Duodenal mucosa (tissue), 2 donors: ENCODE measurements around the gene SMC2.

Experiments used
- H3K27ac ChIP-seq: one replicate; pipeline ENCODE4 v1.7.0; 2013; ENCODE audit warnings: low read depth, low read length
- H3K27me3 ChIP-seq, 2 donors: one replicate each; pipeline ENCODE4 v1.7.0; 2013; ENCODE audit warnings: low read length in 2 of 2, control low read depth in 1 of 2; ENCODE audit not compliant: insufficient read depth in 2 of 2, control insufficient read depth in 1 of 2
- H3K36me3 ChIP-seq, 2 donors: one replicate each; pipeline ENCODE4 v1.7.0; 2013; ENCODE audit warnings: low read length in 2 of 2, control low read depth in 1 of 2; ENCODE audit not compliant: insufficient read depth in 2 of 2, control insufficient read depth in 1 of 2
- H3K4me1 ChIP-seq, 2 donors: one replicate each; pipeline ENCODE4 v1.7.0; 2013; ENCODE audit warnings: low read length in 2 of 2, control low read depth in 1 of 2; ENCODE audit not compliant: insufficient read depth in 2 of 2, control insufficient read depth in 1 of 2
- H3K4me3 ChIP-seq, 2 donors: one replicate each; pipeline ENCODE4 v1.7.0; 2013; ENCODE audit warnings: low read length in 2 of 2, low read depth in 1 of 2
- H3K9ac ChIP-seq, 2 donors: one replicate each; pipeline ENCODE4 v1.7.0; 2013; ENCODE audit warnings: low read length in 2 of 2, low read depth in 1 of 2
- H3K9me3 ChIP-seq, 2 donors: one replicate each; pipeline ENCODE4 v1.7.0; 2013; ENCODE audit warnings: low read length in 2 of 2, control low read depth in 1 of 2; ENCODE audit not compliant: control insufficient read depth in 1 of 2

The SMC2 gene

DNA sequence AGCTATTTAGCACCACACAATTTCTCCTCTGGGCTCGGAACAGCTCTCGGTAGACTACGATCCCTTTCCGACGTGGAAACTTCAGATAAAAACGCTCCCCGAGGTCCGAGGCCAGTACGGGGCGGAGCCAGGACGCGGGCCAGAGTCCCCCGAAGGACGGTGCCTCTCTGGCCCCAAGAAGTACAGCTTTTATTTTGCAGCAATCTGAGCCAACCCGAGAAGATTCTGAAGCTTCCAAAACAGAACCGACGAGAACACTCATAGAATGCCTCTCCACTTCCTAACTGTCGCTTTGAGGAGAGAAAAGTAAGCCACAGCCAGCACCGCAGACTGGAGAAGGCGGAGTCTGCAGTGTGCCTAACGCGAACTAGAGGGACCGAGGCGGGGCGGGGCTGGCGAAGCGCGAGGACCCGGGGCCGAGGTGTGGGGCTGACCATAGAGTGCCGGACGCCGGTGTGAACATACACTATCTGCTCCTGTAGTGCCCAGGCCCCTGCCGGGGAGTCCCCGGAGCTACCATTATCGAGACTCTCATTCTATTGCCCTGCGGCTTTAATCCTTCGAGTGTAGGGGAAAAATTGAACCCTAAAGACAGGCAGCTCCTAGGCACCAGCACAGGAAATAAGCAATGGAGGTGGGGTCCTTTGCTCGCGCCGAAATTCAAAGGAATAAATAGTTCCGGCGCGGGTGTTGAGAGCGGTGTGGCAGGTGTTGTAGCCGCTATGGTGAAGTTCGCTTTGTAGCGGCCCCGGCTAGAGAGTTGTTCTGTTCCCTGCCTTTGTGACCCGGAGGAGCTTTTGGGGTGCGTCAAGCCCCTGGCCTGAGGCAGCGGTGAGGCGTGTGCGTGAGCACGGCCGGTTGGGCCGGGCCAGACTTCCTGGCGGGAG, at the start of gene SMC2:
SMC2 (plus strand) TSS at position 663 of the 887 bp plus-strand sequence. CDS start 1,076 bp downstream, outside the sequence.
- H3K36me3 ChIP-seq, result no peaks in the 10 kb centered on the region
- peak within 1 kb of the TSS; percentile 69 to 71 for H3K9ac ChIP-seq
- peak within 1 kb of the TSS; percentile 96 for H3K27ac ChIP-seq
- H3K9me3 ChIP-seq, result no peaks in the 10 kb centered on the region
- peaks cover 14 to 25% of the 10 kb centered on the region in 2 donors for H3K4me1 ChIP-seq
- H3K27me3 ChIP-seq, result no peaks in the 10 kb centered on the region
- peak within 1 kb of the TSS; percentile 90 to 93 for H3K4me3 ChIP-seq

DNA sequence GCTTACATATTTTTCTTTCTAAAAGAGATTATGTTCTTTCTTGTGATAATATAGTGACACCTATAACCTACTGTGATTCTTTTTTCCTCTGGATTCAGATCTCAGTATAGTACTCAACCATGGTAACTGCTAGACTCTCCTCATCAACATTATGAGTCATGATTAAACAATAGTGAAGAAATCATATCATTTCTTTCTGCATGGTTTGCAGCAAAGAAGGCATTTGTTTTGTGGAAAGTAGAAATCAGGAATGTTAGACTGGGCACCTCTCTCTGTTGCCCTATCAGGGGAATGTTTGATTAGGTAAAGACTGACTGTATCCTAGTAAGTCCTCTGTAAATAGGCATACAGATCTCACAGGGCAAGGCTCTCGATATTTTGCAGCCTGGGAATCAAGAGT, 25.6 kb upstream of the SMC2 start:
- Histone ChIP-seq H3K36me3 (no peaks in the 10 kb centered on the region), H3K27ac (no peak overlapping the region), H3K4me1 (no peaks in the 10 kb centered on the region), H3K27me3 (no peaks in the 10 kb centered on the region), H3K4me3 (no peak overlapping the region), H3K9ac (no peak overlapping the region), H3K9me3 (no peaks in the 10 kb centered on the region)

DNA sequence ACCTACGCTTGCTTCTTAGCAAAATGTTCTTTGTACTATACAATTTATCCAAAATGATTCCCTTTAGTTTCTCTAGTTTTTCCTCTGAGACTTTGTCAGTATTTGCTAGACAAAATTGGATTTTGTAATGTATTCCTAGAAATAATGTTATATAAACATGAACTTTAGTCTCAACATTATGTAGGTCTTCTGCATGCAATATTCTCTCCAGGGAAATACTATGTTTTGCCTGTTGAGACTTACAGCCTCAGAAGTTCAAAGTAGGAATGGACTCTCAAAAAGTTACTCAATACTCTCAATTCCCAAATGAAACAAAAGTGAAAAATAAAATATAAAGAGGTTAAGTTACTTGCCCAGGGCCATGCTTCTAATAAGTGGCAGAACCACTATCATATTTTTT, 24.8 kb upstream of the SMC2 start:
- Histone ChIP-seq H3K36me3 (no peaks in the 10 kb centered on the region), H3K9ac (no peak overlapping the region), H3K4me3 (no peak overlapping the region), H3K27ac (no peak overlapping the region), H3K9me3 (no peaks in the 10 kb centered on the region), H3K27me3 (no peaks in the 10 kb centered on the region), H3K4me1 (no peaks in the 10 kb centered on the region)

DNA sequence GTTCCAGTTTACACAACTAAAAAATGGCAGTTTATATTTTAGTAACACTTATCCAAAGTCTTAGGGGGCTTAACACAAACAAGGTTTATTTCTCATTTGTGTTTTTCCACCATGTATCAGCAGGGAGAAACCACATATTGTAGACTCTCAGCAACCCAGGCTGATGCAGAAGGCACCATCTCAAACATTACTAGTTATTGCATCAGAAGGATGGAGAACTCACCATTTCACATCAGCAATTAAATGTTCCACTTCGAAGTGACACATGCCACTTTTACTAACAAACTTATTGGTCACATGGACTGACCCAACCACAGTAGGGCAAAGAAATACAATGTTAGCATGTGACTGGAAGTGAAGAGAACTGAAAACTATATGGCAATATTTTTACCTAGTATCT, 22.5 kb upstream of the SMC2 start:
- Histone ChIP-seq H3K4me3 (no peak overlapping the region), H3K4me1 (no peaks in the 10 kb centered on the region), H3K9ac (no peak overlapping the region), H3K27ac (no peak overlapping the region), H3K36me3 (no peaks in the 10 kb centered on the region), H3K9me3 (no peaks in the 10 kb centered on the region), H3K27me3 (no peaks in the 10 kb centered on the region)

DNA sequence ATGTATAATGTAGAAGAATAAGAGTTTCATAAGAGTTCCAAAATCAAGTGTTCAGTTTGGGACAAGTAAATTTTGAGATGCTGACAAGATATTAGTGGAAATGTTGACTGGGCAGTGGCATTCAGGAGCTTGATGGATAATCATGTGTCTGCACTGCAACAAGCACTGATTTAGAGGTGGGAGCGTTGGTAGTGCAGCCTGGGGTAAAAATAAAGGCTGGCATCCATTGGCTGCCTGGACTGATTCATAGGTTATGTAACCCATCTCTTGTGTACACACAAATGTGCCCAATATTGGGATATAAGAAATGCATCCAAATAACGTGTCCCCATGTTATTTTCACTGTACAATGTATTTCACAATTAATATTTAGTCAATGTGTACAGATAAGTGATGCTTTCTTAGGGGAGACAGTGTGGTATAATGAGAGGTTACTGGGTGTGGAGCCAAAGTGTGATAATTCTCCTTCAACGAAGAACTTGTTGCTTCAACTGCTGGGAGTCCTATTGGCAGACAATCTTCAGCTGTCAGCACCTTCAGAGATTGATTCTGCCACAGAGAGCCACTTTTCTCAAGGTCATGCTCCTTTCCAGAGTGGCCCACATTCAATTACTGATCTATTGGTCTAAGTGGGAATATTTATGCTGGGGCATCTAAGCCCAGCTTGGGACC, 20.9 kb upstream of the SMC2 start:
- Histone ChIP-seq H3K27me3 (no peaks in the 10 kb centered on the region), H3K9ac (no peak overlapping the region), H3K4me1 (no peaks in the 10 kb centered on the region), H3K4me3 (no peak overlapping the region), H3K36me3 (no peaks in the 10 kb centered on the region), H3K27ac (no peak overlapping the region), H3K9me3 (no peaks in the 10 kb centered on the region)

DNA sequence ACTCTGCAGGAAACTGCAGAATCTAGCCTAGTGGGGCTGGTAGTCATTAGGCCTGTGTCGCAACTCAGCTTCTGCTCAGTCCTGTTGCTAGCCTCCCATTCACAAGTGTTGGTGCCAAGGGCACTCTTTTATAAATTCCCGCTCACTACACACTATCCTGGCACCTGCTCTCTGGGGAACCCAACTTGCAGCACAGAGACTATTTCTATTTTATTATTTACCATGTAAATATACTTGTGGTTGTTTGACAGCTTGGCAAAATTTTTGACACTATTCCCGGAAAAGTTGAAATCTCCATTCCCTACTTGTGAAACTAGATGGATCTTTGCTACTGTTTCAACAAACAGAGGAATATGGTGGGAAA, 20.4 kb upstream of the SMC2 start:
- Histone ChIP-seq H3K27ac (no peak overlapping the region), H3K4me3 (no peak overlapping the region), H3K9ac (no peak overlapping the region), H3K36me3 (no peaks in the 10 kb centered on the region), H3K27me3 (no peaks in the 10 kb centered on the region), H3K4me1 (no peaks in the 10 kb centered on the region), H3K9me3 (no peaks in the 10 kb centered on the region)

DNA sequence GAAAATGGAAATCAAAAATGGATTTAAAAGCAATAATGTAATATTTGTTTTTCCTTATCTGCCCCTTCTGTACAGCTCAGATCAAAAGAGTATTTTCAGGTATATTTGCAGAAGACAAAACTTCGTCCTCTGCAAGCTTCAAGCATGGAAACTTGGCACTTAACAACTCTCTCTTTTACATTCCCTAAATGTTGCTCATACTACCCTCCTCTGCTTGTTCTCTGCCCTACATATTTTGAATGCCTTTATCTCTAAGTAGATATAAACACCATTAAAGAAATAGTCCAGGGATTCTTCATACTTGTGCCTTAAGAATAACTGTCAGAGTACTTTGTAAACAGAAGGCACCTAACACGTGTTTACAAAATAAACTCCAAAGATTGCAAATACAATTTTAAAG, 19.2 kb upstream of the SMC2 start:
- Histone ChIP-seq H3K27ac (no peak overlapping the region), H3K4me1 (no peaks in the 10 kb centered on the region), H3K27me3 (no peaks in the 10 kb centered on the region), H3K9ac (no peak overlapping the region), H3K36me3 (no peaks in the 10 kb centered on the region), H3K4me3 (no peak overlapping the region), H3K9me3 (no peaks in the 10 kb centered on the region)

DNA sequence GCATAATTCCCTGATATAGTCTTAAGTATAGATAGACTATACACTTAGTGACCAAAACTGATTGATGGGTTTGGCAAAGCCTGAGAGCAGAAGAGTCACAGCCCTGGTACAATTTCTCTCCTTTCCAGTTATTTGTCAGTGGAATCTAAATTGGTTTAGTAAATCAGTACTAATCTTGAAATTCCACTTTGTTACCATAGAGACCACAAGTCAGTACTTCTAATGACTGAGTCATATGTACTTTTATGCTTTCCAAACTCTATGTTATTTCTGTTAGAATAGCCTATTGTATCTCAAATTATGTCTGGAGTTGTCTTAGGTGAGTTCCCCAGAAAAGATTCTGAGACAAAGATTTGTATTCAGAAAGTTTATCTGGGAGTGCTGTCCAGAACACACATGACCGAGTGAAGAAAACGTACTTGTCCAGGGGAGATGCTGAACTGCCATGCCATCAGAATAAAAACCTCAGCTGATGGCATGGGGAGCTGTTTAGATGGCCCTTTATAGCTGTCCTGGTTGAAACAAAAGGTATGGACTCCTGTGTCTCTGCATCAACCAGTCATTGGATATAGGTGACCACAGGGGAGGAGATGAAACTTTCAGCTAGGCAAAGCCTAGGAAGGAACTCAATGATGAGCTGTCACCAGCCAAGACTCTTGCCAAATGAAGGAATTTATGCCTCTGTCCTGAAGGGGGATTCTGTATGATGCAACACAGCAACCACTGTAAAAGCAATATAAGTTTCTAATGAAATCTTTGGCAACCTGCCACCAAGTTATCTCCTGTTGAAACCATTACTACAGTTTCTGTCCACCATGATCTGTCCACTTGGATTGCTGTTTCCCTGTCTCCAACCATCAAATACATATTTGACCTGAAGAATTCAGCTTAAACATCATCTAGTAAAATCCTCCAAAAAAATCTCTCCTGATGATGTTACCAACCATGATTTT, 18.0 kb upstream of the SMC2 start:
- Histone ChIP-seq H3K27ac (no peak overlapping the region), H3K9ac (no peak overlapping the region), H3K9me3 (no peaks in the 10 kb centered on the region), H3K4me3 (no peak overlapping the region), H3K4me1 (no peaks in the 10 kb centered on the region), H3K27me3 (no peaks in the 10 kb centered on the region), H3K36me3 (no peaks in the 10 kb centered on the region)

DNA sequence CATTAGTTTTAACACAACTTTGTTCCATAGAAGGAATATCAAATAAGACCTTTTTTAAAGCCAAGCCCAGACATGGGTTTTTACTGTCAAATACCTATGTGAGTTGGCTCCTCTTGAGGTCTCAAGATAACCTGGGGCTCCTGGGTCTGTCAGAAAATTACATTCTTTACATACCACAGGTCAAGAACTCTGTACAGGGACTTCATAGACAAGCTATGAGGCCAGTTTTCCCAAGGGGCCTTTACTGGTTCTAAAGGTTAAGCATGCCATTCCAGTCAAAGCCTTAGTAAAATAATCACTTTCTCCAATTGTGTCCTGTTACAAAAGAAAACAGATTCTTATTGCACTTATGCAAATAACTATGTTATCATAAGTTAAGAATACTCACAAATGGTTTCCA, 15.5 kb upstream of the SMC2 start:
- Histone ChIP-seq H3K9ac (no peak overlapping the region), H3K36me3 (no peaks in the 10 kb centered on the region), H3K27ac (no peak overlapping the region), H3K9me3 (no peaks in the 10 kb centered on the region), H3K4me1 (no peaks in the 10 kb centered on the region), H3K27me3 (no peaks in the 10 kb centered on the region), H3K4me3 (no peak overlapping the region)

DNA sequence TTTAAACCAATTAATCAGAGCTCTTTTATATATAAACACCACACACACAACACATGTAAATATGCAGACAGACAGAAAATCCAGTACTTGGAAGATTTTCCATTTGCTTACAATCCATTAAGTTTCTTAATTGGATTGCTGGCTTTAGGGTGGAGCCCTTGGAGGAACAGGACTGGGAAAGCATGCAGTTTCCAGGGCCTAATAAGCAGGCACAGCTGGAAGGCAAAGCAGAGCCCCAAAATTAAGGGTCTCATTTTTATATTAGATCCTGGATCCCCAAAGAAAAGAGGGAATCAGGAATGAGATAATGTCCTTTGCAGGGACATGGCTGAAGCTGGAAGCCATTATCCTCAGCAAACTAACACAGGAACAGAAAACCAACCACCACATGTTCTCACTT, 13.1 kb upstream of the SMC2 start:
- Histone ChIP-seq H3K4me3 (no peak overlapping the region), H3K9ac (no peak overlapping the region), H3K27ac (no peak overlapping the region), H3K9me3 (no peaks in the 10 kb centered on the region), H3K27me3 (no peaks in the 10 kb centered on the region), H3K4me1 (no peaks in the 10 kb centered on the region), H3K36me3 (no peaks in the 10 kb centered on the region)
